Mesodermal cell (in vitro differentiated cells): ENCODE measurements around the gene STXBP6.

Experiments
- H3K27ac ChIP-seq: 2 replicates; pipeline ENCODE4 v1.7.0; 2013; ENCODE audit warnings: mild to moderate bottlenecking, low read depth, low read length, moderate library complexity; ENCODE audit not compliant: severe bottlenecking
- H3K36me3 ChIP-seq: 2 replicates; pipeline ENCODE4 v1.7.1; 2013; ENCODE audit warnings: mild to moderate bottlenecking, low read length, moderate library complexity; ENCODE audit not compliant: control insufficient read depth, insufficient read depth
- H3K4me1 ChIP-seq: one replicate; pipeline ENCODE4 v1.7.1; 2013; ENCODE audit warnings: mild to moderate bottlenecking, low read length; ENCODE audit not compliant: insufficient read depth, control insufficient read depth, poor library complexity, severe bottlenecking
- H3K4me3 ChIP-seq: 2 replicates; pipeline ENCODE4 v1.7.0; 2013; ENCODE audit warnings: low read length, control low read depth, mild to moderate bottlenecking; ENCODE audit not compliant: insufficient read depth, poor library complexity, severe bottlenecking; ENCODE audit errors: extremely low read depth
- H3K9me3 ChIP-seq: 2 replicates; pipeline ENCODE4 v1.7.1; 2013; ENCODE audit warnings: mild to moderate bottlenecking, low read length, moderate library complexity; ENCODE audit not compliant: control insufficient read depth
- WGBS, 2 experiments: methylation state at CpG; one replicate each; pipeline ENCODE4 v1.1.5; 2013; ENCODE audit warnings: missing lambda C conversion rate in 2 of 2; ENCODE audit not compliant: insufficient coverage in 2 of 2; 5-methylcytosine and 5-hydroxymethylcytosine counted together

The STXBP6 gene

GRCh38 chr14:25014440-25014839 is 35.5 kb downstream of the STXBP6 start:
- no peak overlapping the region for H3K4me3 ChIP-seq
- H3K36me3 ChIP-seq, result no peaks in the 10 kb centered on the region
- 93 to 100% methylated on average over 2 of the region's 4 CpGs for WGBS, 2 experiments
- H3K4me1 ChIP-seq, result peaks cover 14% of the 10 kb centered on the region
- H3K27ac ChIP-seq, result no peak overlapping the region
- H3K9me3 ChIP-seq, result no peaks in the 10 kb centered on the region

DNA sequence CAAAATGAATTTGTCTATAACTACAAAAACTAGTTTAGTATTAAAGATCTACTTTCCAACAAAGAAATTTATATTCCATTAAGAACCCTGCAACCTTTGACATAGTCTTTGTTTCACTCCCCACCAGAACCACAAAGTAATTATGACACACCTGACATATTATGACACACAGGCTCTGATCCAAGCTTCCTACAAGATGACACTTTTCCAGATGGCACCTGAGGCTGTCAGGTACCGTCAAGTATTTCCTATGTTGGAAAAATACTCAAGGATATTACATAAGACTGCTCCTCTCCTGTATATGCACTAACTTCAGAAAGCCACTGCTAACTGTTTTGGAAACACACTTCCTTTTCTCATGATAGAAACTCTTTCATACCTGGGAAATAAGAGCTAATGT is 38.9 kb downstream of the STXBP6 start:
- H3K4me1 ChIP-seq, result peaks cover 46% of the 10 kb centered on the region
- no peak overlapping the region for H3K4me3 ChIP-seq
- no peaks in the 10 kb centered on the region for H3K9me3 ChIP-seq
- no CpG with 5 or more reads among the region's 1 CpG for WGBS, 2 experiments
- no peaks in the 10 kb centered on the region for H3K36me3 ChIP-seq
- no peak overlapping the region for H3K27ac ChIP-seq

- Histone ChIP-seq H3K4me1 (peaks cover 49% of the 10 kb centered on the region), H3K9me3 (no peaks in the 10 kb centered on the region), H3K36me3 (no peaks in the 10 kb centered on the region), H3K4me3 (peak overlapping the region; percentile 22), H3K27ac (peak overlapping the region; percentile 91)
- WGBS, 2 experiments, result 100% methylated on average over 1 of the region's 3 CpGs; no CpG with 5 or more reads in 1 of the 2 experiments
Observed at GRCh38 chr14:25010471-25010870, 39.5 kb downstream of the STXBP6 start.

DNA sequence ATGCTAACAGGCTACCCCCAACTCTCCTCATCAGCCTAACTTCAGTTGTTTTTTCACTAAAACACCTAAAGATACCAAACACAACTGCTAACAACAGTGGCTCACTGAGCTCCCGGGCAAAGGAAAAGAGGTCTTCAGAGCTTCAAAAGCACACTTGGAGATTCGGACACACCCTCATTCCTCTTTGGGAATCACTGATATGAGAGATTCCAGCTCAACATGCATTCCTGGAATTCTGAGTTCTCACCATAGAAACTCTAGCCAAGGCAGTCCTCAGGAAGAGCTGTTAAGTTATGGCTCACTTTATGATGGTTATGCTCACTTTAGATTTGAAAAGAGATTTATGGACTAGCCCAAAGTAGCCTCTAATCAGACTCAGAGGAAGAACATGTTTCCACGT is 40.1 kb downstream of the STXBP6 start:
- H3K4me1 ChIP-seq, result peaks cover 49% of the 10 kb centered on the region
- peak overlapping the region; percentile 22 for H3K4me3 ChIP-seq
- WGBS, 2 experiments, result 38 to 52% methylated on average over 2 to 3 of the region's 3 CpGs
- H3K36me3 ChIP-seq, result no peaks in the 10 kb centered on the region
- no peaks in the 10 kb centered on the region for H3K9me3 ChIP-seq
- peak overlapping the region; percentile 91 for H3K27ac ChIP-seq

DNA sequence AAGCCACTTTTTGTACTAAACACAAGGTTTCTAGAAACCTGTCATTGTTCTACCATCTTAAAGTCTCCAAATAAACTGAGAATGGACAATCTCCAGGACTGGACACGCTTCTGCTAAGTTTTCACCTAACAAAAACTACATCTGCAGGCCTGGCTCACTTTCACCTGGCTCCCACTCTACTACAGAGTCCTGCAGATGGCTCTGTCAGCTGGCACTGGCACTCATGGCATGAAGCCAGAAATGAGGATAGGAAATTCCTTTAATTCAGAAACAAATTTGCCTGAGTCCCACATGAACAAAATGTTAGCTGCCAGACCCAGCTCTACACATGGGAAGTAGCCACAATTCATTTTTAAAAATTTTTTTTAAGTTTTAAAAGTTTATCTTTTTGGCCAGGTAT is 42.1 kb downstream of the STXBP6 start:
- Histone ChIP-seq H3K36me3 (no peaks in the 10 kb centered on the region), H3K4me1 (peaks cover 55% of the 10 kb centered on the region), H3K4me3 (no peak overlapping the region), H3K9me3 (no peaks in the 10 kb centered on the region), H3K27ac (peak overlapping the region; percentile 54)
- 90 to 100% methylated on average over 1 of the region's 1 CpG for WGBS, 2 experiments

DNA sequence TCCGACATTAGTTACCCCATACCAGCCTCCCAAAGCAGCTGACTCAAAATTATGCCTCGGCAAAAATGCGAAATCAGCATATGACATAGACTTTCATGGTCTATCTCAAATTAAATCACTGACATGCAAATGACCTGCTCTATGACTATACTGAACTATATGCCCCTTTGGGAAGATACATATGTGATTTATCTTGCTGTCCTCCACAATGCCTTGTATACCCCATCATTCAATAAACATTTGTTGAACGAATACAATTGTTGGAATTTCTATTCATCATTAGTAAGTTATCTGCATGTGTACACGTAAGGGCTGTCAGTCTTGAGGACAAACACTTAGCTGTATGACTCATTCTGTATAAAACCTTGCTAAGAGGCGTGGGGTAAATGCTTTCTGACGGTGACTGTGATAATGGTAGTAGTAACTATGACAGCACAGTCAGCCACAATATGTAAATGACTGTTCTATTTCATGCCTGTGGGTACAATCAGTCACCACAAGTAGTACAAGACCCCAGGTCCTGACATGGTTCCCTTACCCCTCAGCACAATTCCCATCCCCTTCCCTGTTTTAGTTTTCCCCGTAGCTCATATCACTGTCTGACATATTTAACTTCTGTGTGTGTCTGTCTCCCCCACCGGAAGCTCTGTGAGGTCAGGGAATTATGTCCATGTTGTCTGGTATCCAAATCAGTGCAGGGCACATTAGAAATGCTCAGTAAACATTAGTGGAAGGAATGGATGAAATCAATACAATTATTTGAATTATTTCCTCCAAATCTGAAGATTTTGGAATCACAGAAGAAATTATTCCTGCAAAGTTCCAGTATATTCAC is 42.8 kb downstream of the STXBP6 start:
- no peaks in the 10 kb centered on the region for H3K36me3 ChIP-seq
- 80 to 83% methylated on average over 3 to 4 of the region's 9 CpGs for WGBS, 2 experiments
- H3K4me3 ChIP-seq, result no peak overlapping the region
- H3K4me1 ChIP-seq, result peaks cover 55% of the 10 kb centered on the region
- peak overlapping the region; percentile 54 for H3K27ac ChIP-seq
- no peaks in the 10 kb centered on the region for H3K9me3 ChIP-seq

GRCh38 chr14:25006031-25006430 is 43.9 kb downstream of the STXBP6 start:
- 80 to 91% methylated on average over 3 of the region's 3 CpGs for WGBS, 2 experiments
- H3K36me3 ChIP-seq, result no peaks in the 10 kb centered on the region
- H3K4me1 ChIP-seq, result peaks cover 51% of the 10 kb centered on the region
- H3K9me3 ChIP-seq, result no peaks in the 10 kb centered on the region
- H3K4me3 ChIP-seq, result no peak overlapping the region
- no peak overlapping the region for H3K27ac ChIP-seq

GRCh38 chr14:25004389-25004809 is 45.5 kb downstream of the STXBP6 start:
- Histone ChIP-seq H3K9me3 (peaks cover 1% of the 10 kb centered on the region), H3K4me3 (no peak overlapping the region), H3K36me3 (no peaks in the 10 kb centered on the region), H3K4me1 (peaks cover 50% of the 10 kb centered on the region), H3K27ac (no peak overlapping the region)
- WGBS, 2 experiments, result no CpG with 5 or more reads among the region's 1 CpG

- Histone ChIP-seq H3K27ac (no peak overlapping the region), H3K9me3 (peaks cover 6% of the 10 kb centered on the region), H3K4me3 (no peak overlapping the region), H3K36me3 (no peaks in the 10 kb centered on the region), H3K4me1 (peaks cover 42% of the 10 kb centered on the region)
- no CpG with 5 or more reads among the region's 1 CpG for WGBS, 2 experiments
Observed at GRCh38 chr14:25003537-25003936, 46.4 kb downstream of the STXBP6 start.

DNA sequence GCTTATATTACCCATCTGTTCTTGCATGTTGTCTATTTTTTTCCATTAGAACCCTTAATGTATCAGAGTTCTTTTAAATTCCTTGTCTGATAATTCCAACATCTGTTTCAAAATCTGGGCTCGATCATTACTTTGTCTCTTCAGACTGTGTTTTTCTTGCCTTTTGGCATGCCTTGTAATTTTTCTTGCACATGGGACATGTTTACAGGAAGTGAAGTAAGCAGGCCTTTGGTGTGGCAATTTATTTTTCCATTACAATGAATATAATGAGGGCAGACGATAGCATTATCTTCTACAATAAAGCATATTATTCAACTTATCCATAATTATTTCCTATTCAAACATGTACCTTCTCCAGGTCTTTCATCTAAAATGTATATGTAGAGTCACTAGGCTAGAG is 48.3 kb downstream of the STXBP6 start:
- H3K9me3 ChIP-seq, result peaks cover 6% of the 10 kb centered on the region
- H3K4me1 ChIP-seq, result peaks cover 27% of the 10 kb centered on the region
- WGBS, 2 experiments, result no CpG with 5 or more reads among the region's 2 CpGs
- H3K36me3 ChIP-seq, result no peaks in the 10 kb centered on the region
- no peak overlapping the region for H3K4me3 ChIP-seq
- peak overlapping the region; percentile 17 for H3K27ac ChIP-seq

GRCh38 chr14:25001156-25001555 is 48.8 kb downstream of the STXBP6 start:
- Histone ChIP-seq H3K36me3 (no peaks in the 10 kb centered on the region), H3K27ac (peak overlapping the region; percentile 70), H3K4me3 (no peak overlapping the region), H3K9me3 (peaks cover 6% of the 10 kb centered on the region), H3K4me1 (peaks cover 22% of the 10 kb centered on the region)
- WGBS, 2 experiments, result no CpG with 5 or more reads among the region's 1 CpG
